Measurements from ENCODE around the gene KCNIP4.

KCNIP4 gene

GRCh38 chr4:21628116-21628670, 320.4 kb downstream of the KCNIP4 start:
- POLR2A ChIA-PET: no interaction called here
- no peak for DNase-seq (ENCODE audit: extremely low spot score)
- CTCF ChIA-PET: no interaction called here
- TF ChIP-seq L3MBTL2 (conservative IDR thresholded peaks at IDR 0.05): no peak
- TF ChIP-seq BHLHE40 (IDR thresholded peaks at IDR 0.05; ENCODE audit: borderline replicate concordance): no peak
- no peak for TF ChIP-seq NFRKB (IDR thresholded peaks at IDR 0.05)
- TF ChIP-seq LEF1 (IDR thresholded peaks at IDR 0.05; ENCODE audit: borderline replicate concordance): no peak
- no peak for TF ChIP-seq HDGF (IDR thresholded peaks at IDR 0.05; ENCODE audit: borderline replicate concordance)
- TF ChIP-seq SP1 (IDR thresholded peaks at IDR 0.05): no peak

- CTCF ChIA-PET: no interaction called here
- no peak for DNase-seq (ENCODE audit: extremely low spot score)
- no peak for TF ChIP-seq ZNF384 (IDR thresholded peaks at IDR 0.05)
- no peak for TF ChIP-seq HDGF (IDR thresholded peaks at IDR 0.05; ENCODE audit: borderline replicate concordance)
- no peak for TF ChIP-seq FOXA1 (IDR thresholded peaks at IDR 0.05)
- TF ChIP-seq NFRKB (IDR thresholded peaks at IDR 0.05): no peak
- TF ChIP-seq FOXK2 (IDR thresholded peaks at IDR 0.05): no peak
- TF ChIP-seq L3MBTL2 (conservative IDR thresholded peaks at IDR 0.05): no peak
- no peak for TF ChIP-seq ELF4 (IDR thresholded peaks at IDR 0.05)
- no peak for TF ChIP-seq SP1 (IDR thresholded peaks at IDR 0.05)
- TF ChIP-seq PKNOX1 (IDR thresholded peaks at IDR 0.05): no peak
- TF ChIP-seq ARNT (IDR thresholded peaks at IDR 0.05): no peak
- TF ChIP-seq CTBP1 (IDR thresholded peaks at IDR 0.05; ENCODE audit: borderline replicate concordance): no peak
- TF ChIP-seq SUZ12 (IDR thresholded peaks at IDR 0.05): no peak
- no peak for TF ChIP-seq FOXM1 (IDR thresholded peaks at IDR 0.05; ENCODE audit: borderline replicate concordance)
- TF ChIP-seq LEF1 (IDR thresholded peaks at IDR 0.05; ENCODE audit: borderline replicate concordance): no peak
- POLR2A ChIA-PET: no interaction called here
These were observed 323.1 kb downstream of the KCNIP4 start for GRCh38 chr4:21625447-21625846.

DNA sequence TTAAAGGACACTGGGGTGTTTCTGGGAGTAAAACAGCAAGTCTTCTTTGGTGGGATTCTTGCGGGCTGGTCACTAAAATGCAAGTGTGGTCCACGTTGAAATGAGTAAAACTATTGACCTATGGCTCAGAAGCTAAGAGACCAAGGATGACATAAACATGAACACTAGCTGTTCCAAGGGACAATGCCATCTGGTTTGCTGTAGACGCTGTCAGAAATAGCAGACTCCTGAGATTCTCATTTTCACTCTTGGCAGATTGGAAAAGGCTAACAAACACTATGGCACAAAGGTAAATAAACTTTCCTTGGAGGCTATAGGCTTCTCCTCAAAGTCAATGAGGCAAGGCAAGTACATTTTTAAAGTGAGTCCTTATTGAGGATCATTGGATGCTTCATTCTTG, 343.6 kb downstream of the KCNIP4 start:
- ChIA-PET POLR2A (no interaction called here), CTCF (no interaction called here)
- TF ChIP-seq ARNT (IDR thresholded peaks at IDR 0.05): no peak
- no peak for TF ChIP-seq L3MBTL2 (conservative IDR thresholded peaks at IDR 0.05)
- TF ChIP-seq FOXM1 (IDR thresholded peaks at IDR 0.05; ENCODE audit: borderline replicate concordance): no peak
- no peak for TF ChIP-seq SUZ12 (IDR thresholded peaks at IDR 0.05)
- TF ChIP-seq FOXA1 (IDR thresholded peaks at IDR 0.05): no peak
- DNase-seq (ENCODE audit: extremely low spot score): no peak

DNA sequence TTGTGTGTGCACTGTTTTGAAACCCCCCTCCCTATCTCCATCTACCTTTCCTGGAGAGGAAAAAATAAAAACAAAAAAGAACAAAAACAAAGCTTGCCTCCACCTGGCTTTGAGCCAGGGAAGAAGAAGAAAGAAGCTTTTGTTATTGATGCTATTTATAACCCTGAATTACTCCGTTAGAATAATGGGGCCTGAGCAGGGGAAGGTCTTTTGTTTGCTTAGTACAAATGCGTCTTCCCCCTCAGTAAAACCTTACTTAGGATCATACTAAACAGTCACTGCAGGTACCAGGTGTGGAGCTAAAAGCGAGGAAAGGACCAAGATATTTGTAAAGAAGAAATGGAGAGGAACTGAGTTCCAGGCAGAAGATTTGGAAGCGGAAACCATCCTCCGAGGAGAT, 352.1 kb downstream of the KCNIP4 start:
- TF ChIP-seq FOXK2 (IDR thresholded peaks at IDR 0.05) (no peak), SUZ12 (IDR thresholded peaks at IDR 0.05) (no peak), HDGF (IDR thresholded peaks at IDR 0.05; ENCODE audit: borderline replicate concordance) (no peak), LEF1 (IDR thresholded peaks at IDR 0.05; ENCODE audit: borderline replicate concordance) (no peak), SP1 (IDR thresholded peaks at IDR 0.05) (no peak), L3MBTL2 (conservative IDR thresholded peaks at IDR 0.05) (no peak), ZNF384 (IDR thresholded peaks at IDR 0.05) (no peak), CTBP1 (IDR thresholded peaks at IDR 0.05; ENCODE audit: borderline replicate concordance) (no peak)
- POLR2A ChIA-PET: no interaction called here
- DNase-seq (ENCODE audit: extremely low spot score): no peak
- CTCF ChIA-PET: no interaction called here

GRCh38 chr4:21593671-21594001, 354.9 kb downstream of the KCNIP4 start:
- ChIA-PET POLR2A (no interaction called here), CTCF (no interaction called here)
- TF ChIP-seq L3MBTL2 (conservative IDR thresholded peaks at IDR 0.05): no peak
- no peak for TF ChIP-seq PKNOX1 (IDR thresholded peaks at IDR 0.05)
- TF ChIP-seq FOXA1 (IDR thresholded peaks at IDR 0.05): no peak
- TF ChIP-seq TARDBP (IDR thresholded peaks at IDR 0.05): no peak
- no peak for TF ChIP-seq FOXK2 (IDR thresholded peaks at IDR 0.05)
- no peak for TF ChIP-seq ELF4 (IDR thresholded peaks at IDR 0.05)
- no peak for TF ChIP-seq FOXM1 (IDR thresholded peaks at IDR 0.05; ENCODE audit: borderline replicate concordance)
- no peak for TF ChIP-seq ZNF384 (IDR thresholded peaks at IDR 0.05)
- TF ChIP-seq HDGF (IDR thresholded peaks at IDR 0.05; ENCODE audit: borderline replicate concordance): no peak
- TF ChIP-seq CTBP1 (IDR thresholded peaks at IDR 0.05; ENCODE audit: borderline replicate concordance): no peak
- DNase-seq (ENCODE audit: extremely low spot score): no peak

- DNase-seq (ENCODE audit: extremely low spot score): no peak
- CTCF ChIA-PET: no interaction called here
- POLR2A ChIA-PET: no interaction called here
- TF ChIP-seq ZNF384 (IDR thresholded peaks at IDR 0.05) (no peak), CTBP1 (IDR thresholded peaks at IDR 0.05; ENCODE audit: borderline replicate concordance) (no peak), FOXM1 (IDR thresholded peaks at IDR 0.05; ENCODE audit: borderline replicate concordance) (no peak), ELF4 (IDR thresholded peaks at IDR 0.05) (no peak), SP1 (IDR thresholded peaks at IDR 0.05) (no peak), BHLHE40 (IDR thresholded peaks at IDR 0.05; ENCODE audit: borderline replicate concordance) (no peak), L3MBTL2 (conservative IDR thresholded peaks at IDR 0.05) (no peak), FOXK2 (IDR thresholded peaks at IDR 0.05) (no peak), ARNT (IDR thresholded peaks at IDR 0.05) (no peak), TARDBP (IDR thresholded peaks at IDR 0.05) (no peak), LEF1 (IDR thresholded peaks at IDR 0.05; ENCODE audit: borderline replicate concordance) (no peak)
These were observed 355.5 kb downstream of the KCNIP4 start for GRCh38 chr4:21592970-21593670.

DNA sequence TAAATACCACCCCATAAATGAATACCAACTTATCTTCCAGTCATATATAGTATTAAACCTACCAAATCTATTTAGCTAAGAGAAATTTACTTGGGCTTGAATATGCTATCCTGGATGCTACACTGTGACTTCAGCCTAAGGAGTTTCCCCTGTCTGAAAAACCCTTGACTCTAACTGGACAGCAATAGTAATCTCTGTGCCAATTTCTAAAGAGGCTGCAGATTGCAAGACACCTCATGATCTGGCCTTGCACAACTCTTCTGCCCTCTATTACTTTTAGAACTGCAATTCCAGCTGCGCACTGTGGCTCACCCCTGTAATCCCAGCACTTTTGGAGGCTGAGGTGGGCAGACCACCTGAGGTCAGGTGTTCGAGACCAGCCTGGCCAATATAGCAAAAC, 371.5 kb downstream of the KCNIP4 start:
- ChIA-PET POLR2A (no interaction called here), CTCF (no interaction called here)
- no peak for DNase-seq (ENCODE audit: extremely low spot score)
- TF ChIP-seq FOXM1 (IDR thresholded peaks at IDR 0.05; ENCODE audit: borderline replicate concordance): no peak
- no peak for TF ChIP-seq SUZ12 (IDR thresholded peaks at IDR 0.05)
- TF ChIP-seq NFRKB (IDR thresholded peaks at IDR 0.05): no peak
- TF ChIP-seq FOXA1 (IDR thresholded peaks at IDR 0.05): no peak

Measured in HEK293T (cell line).